Gastroesophageal sphincter (tissue), 4 donors: Measurements from ENCODE around the gene EPHA5. TPM values are rescaled to one million over a fixed set of nuclear protein-coding genes. Genes with fewer than 3 reads are reported as not detected.

Source experiments
- ATAC-seq: fragments of 150-250 bp; one replicate; pipeline ENCODE4 v1.9.1; 2016; ENCODE audit warnings: mild to moderate bottlenecking, moderate library complexity
- H3K27ac ChIP-seq, 4 donors: fragments of 200-600 bp; sonication (generic) in 3 of 4; 1 replicate in 3 of 4; 2 replicates in 1 of 4; pipeline ENCODE4 v1.5.1; 2016 to 2019
- H3K27me3 ChIP-seq: fragments of 200-600 bp; sonication (generic); one replicate; pipeline ENCODE4 v1.5.1; 2019
- H3K36me3 ChIP-seq, 2 donors: fragments of 200-600 bp; sonication (generic); one replicate each; pipeline ENCODE4 v1.5.1; 2019; ENCODE audit warnings: control low read depth in 1 of 2
- H3K4me1 ChIP-seq, 3 donors: fragments of 200-600 bp; sonication (generic); 1 replicate in 2 of 3; 2 replicates in 1 of 3; pipeline ENCODE4 v1.5.1; 2016 to 2019; ENCODE audit warnings: control low read depth in 2 of 3
- H3K4me3 ChIP-seq, 2 donors: fragments of 200-600 bp; sonication (generic); one replicate each; pipeline ENCODE4 v1.5.1; 2019; ENCODE audit warnings: mild to moderate bottlenecking in 1 of 2, moderate library complexity in 1 of 2
- H3K9me3 ChIP-seq, 3 donors: fragments of 200-600 bp; sonication (generic); one replicate each; pipeline ENCODE4 v1.5.1; 2017 to 2019; ENCODE audit warnings: control low read depth in 2 of 3
- CTCF ChIP-seq, 4 experiments: fragments of 200-600 bp in 2 of 4; fragments of 450-650 bp in 2 of 4; sonication (generic) in 1 of 4; IDR thresholded peaks; one replicate each; pipeline ENCODE4 v1.5.1; 2017 to 2019; ENCODE audit warnings: antibody characterized with exemption in 4 of 4, mild to moderate bottlenecking in 2 of 4, moderate library complexity in 2 of 4
- EP300 ChIP-seq: sonication (generic); formaldehyde crosslinking; IDR thresholded peaks from one replicate; pipeline ENCODE4 v1.6.1; 2017; ENCODE audit warnings: antibody characterized with exemption, mild to moderate bottlenecking
- POLR2A ChIP-seq, 2 donors: fragments of 450-650 bp; IDR thresholded peaks; one replicate each; pipeline ENCODE4 v1.6.1; 2017; ENCODE audit warnings: antibody characterized with exemption in 2 of 2, mild to moderate bottlenecking in 2 of 2, moderate library complexity in 1 of 2
- POLR2AphosphoS5 ChIP-seq: sonication (generic); formaldehyde crosslinking; IDR thresholded peaks from one replicate; pipeline ENCODE4 v1.6.1; 2017; ENCODE audit warnings: antibody characterized with exemption
- WGBS, 2 donors: methylation state at CpG; one replicate each; pipeline ENCODE4 v1.1.5; 2018; ENCODE audit warnings: low coverage in 1 of 2; 5-methylcytosine and 5-hydroxymethylcytosine counted together
- total RNA-seq, 4 donors: library from RNA; depleted of rRNA; stranded (reverse); fragments of >200 nt; gene quantifications; one replicate each; pipeline ENCODE4 v1.1.0, GENCODE V29; 2016

The EPHA5 gene
- total RNA-seq, 4 donors from 2014 or later = 0.10 to 0.78 (median 0.50) TPM

- 50 to 63% methylated on average over 1 to 2 of the region's 2 CpGs for WGBS, 2 donors
Measured at GRCh38 chr4:65515646-65516045, 154.6 kb downstream of the EPHA5 start.

GRCh38 chr4:65510976-65511375 lies 159.3 kb downstream of the EPHA5 start:
- H3K4me3 ChIP-seq = no peak overlapping the region
- no peak overlapping the region for H3K27ac ChIP-seq
- H3K36me3 ChIP-seq = no peaks in the 10 kb centered on the region
- ATAC-seq = no peak
- H3K9me3 ChIP-seq = no peaks in the 10 kb centered on the region
- WGBS, 2 donors = 52 to 83% methylated on average over 1 of the region's 1 CpG
- no peaks in the 10 kb centered on the region for H3K4me1 ChIP-seq
- TF ChIP-seq CTCF (IDR thresholded peaks at IDR 0.05) = no peak
- no peak for TF ChIP-seq POLR2AphosphoS5
- TF ChIP-seq POLR2A (IDR thresholded peaks at IDR 0.05) = no peak
- TF ChIP-seq EP300 = no peak
- no peaks in the 10 kb centered on the region for H3K27me3 ChIP-seq

More at GRCh38 chr4:65515646-65516045, 154.6 kb downstream of the EPHA5 start:
- no peaks in the 10 kb centered on the region for H3K27me3 ChIP-seq
- H3K4me3 ChIP-seq = no peak overlapping the region
- ATAC-seq = no peak
- H3K36me3 ChIP-seq = no peaks in the 10 kb centered on the region
- no peak overlapping the region for H3K27ac ChIP-seq
- no peak for TF ChIP-seq CTCF (IDR thresholded peaks at IDR 0.05)
- TF ChIP-seq POLR2A (IDR thresholded peaks at IDR 0.05) = no peak
- no peak for TF ChIP-seq EP300
- TF ChIP-seq POLR2AphosphoS5 = no peak
- peaks cover 0 to 6% (median 0%) of the 10 kb centered on the region in 3 donors for H3K9me3 ChIP-seq
- H3K4me1 ChIP-seq = no peaks in the 10 kb centered on the region

- TF ChIP-seq CTCF (IDR thresholded peaks at IDR 0.05) (no peak), EP300 (no peak), POLR2A (IDR thresholded peaks at IDR 0.05) (no peak), POLR2AphosphoS5 (no peak)
- Histone ChIP-seq H3K36me3 (no peaks in the 10 kb centered on the region), H3K4me3 (no peak overlapping the region), H3K27ac (no peak overlapping the region), H3K4me1 (no peaks in the 10 kb centered on the region), H3K9me3 (no peaks in the 10 kb centered on the region), H3K27me3 (no peaks in the 10 kb centered on the region)
- WGBS, 2 donors = 63 to 65% methylated on average over 2 of the region's 2 CpGs
- no peak for ATAC-seq
Measured at GRCh38 chr4:65508168-65508567, 162.1 kb downstream of the EPHA5 start.

GRCh38 chr4:65502131-65502701 lies 168.1 kb downstream of the EPHA5 start:
- H3K27me3 ChIP-seq = no peaks in the 10 kb centered on the region
- no peaks in the 10 kb centered on the region for H3K9me3 ChIP-seq
- no peak for ATAC-seq
- H3K36me3 ChIP-seq = no peaks in the 10 kb centered on the region
- H3K27ac ChIP-seq = no peak overlapping the region
- TF ChIP-seq CTCF (IDR thresholded peaks at IDR 0.05) = no peak
- TF ChIP-seq EP300 = no peak
- TF ChIP-seq POLR2AphosphoS5 = no peak
- no peak for TF ChIP-seq POLR2A (IDR thresholded peaks at IDR 0.05)
- no peak overlapping the region for H3K4me3 ChIP-seq
- 70 to 90% methylated on average over 2 of the region's 2 CpGs for WGBS, 2 donors
- H3K4me1 ChIP-seq = no peaks in the 10 kb centered on the region

- Histone ChIP-seq H3K4me3 (no peak overlapping the region), H3K27me3 (no peaks in the 10 kb centered on the region), H3K27ac (no peak overlapping the region), H3K9me3 (no peaks in the 10 kb centered on the region), H3K36me3 (no peaks in the 10 kb centered on the region), H3K4me1 (no peaks in the 10 kb centered on the region)
- WGBS, 2 donors = 51 to 59% methylated on average over 2 of the region's 2 CpGs
- no peak for ATAC-seq
- TF ChIP-seq POLR2AphosphoS5 = no peak
Measured at GRCh38 chr4:65498606-65499005, 171.7 kb downstream of the EPHA5 start.
